ENCODE data around the gene ZNF675.

- no peak for TF ChIP-seq TCF4 (CRISPR knock-in tag; IDR thresholded peaks at IDR 0.05; ENCODE audit: borderline replicate concordance)
- no peak for TF ChIP-seq GLIS3 (CRISPR knock-in tag; IDR thresholded peaks at IDR 0.05)
- TF ChIP-seq CSDC2 (CRISPR knock-in tag; IDR thresholded peaks at IDR 0.05), result no peak
- no peak for TF ChIP-seq ZNF8 (CRISPR knock-in tag; IDR thresholded peaks at IDR 0.05)
- no peak for TF ChIP-seq PATZ1 (CRISPR knock-in tag; IDR thresholded peaks at IDR 0.05; ENCODE audit: borderline replicate concordance)
- no peak for TF ChIP-seq ESRRG (CRISPR knock-in tag; IDR thresholded peaks at IDR 0.05)
- TF ChIP-seq ARNTL (CRISPR knock-in tag; IDR thresholded peaks at IDR 0.05; ENCODE audit: borderline replicate concordance, low read depth), result no peak
- TF ChIP-seq POU6F1 (CRISPR knock-in tag; IDR thresholded peaks at IDR 0.05; ENCODE audit: borderline replicate concordance, low read depth), result no peak
- no peak for TF ChIP-seq CREB5 (CRISPR knock-in tag; IDR thresholded peaks at IDR 0.05; ENCODE audit: low read depth)
- no peak for TF ChIP-seq PPARA (CRISPR knock-in tag; IDR thresholded peaks at IDR 0.05; ENCODE audit: borderline replicate concordance)
- TF ChIP-seq BACH2 (CRISPR knock-in tag; IDR thresholded peaks at IDR 0.05; ENCODE audit: borderline replicate concordance), result no peak
- no peak for TF ChIP-seq ZNF70 (CRISPR knock-in tag; IDR thresholded peaks at IDR 0.05)
Observed at GRCh38 chr19:23709347-23709746, 22.3 kb upstream of the ZNF675 start.

Data from SK-N-SH treated with all-trans-retinoic acid at 6 μM for 48 hours (cell line).